Neural cell (in vitro differentiated cells): ENCODE measurements around the gene ZBTB44. TPM values are rescaled to one million over a fixed set of nuclear protein-coding genes. Genes with fewer than 3 reads are reported as not detected.

Experiments
- H2AFZ ChIP-seq: fragments of 200-600, 300-800 bp; sonication (generic), shearing (Covaris generic); 2 replicates; pipeline ENCODE4 v1.6.0; 2014; ENCODE audit warnings: low read depth, mild to moderate bottlenecking, antibody characterized with exemption, low read length, moderate library complexity
- H3F3A ChIP-seq: fragments of 200-600 bp; shearing (Covaris generic); 2 replicates; pipeline ENCODE4 v1.6.1; 2016; ENCODE audit warnings: mild to moderate bottlenecking, moderate library complexity, mixed read lengths, antibody characterized with exemption, low read length; ENCODE audit not compliant: insufficient read depth, poor library complexity, severe bottlenecking
- H3K27ac ChIP-seq: fragments of 200-600, 300-800 bp; sonication (generic), shearing (Covaris generic); 2 replicates; pipeline ENCODE4 v1.5.1; 2014; ENCODE audit warnings: mild to moderate bottlenecking, low read length, moderate library complexity
- H3K27me3 ChIP-seq: fragments of 300-800, 200-600 bp; sonication (generic), shearing (Covaris generic); 2 replicates; pipeline ENCODE4 v1.6.0; 2014; ENCODE audit warnings: mild to moderate bottlenecking, low read depth, low read length, moderate library complexity; ENCODE audit not compliant: insufficient read depth
- H3K36me3 ChIP-seq: fragments of 300-800, 200-600 bp; sonication (generic), shearing (Covaris generic); 2 replicates; pipeline ENCODE4 v1.5.1; 2014; ENCODE audit warnings: mild to moderate bottlenecking, antibody characterized with exemption, low read length, moderate library complexity; ENCODE audit not compliant: insufficient read depth
- H3K4me2 ChIP-seq: fragments of 300-800, 200-600 bp; sonication (generic), shearing (Covaris generic); 2 replicates; pipeline ENCODE4 v1.6.0; 2014; ENCODE audit warnings: mild to moderate bottlenecking, low read length
- H3K4me3 ChIP-seq: fragments of 300-800, 200-600 bp; sonication (generic), shearing (Covaris generic); 2 replicates; pipeline ENCODE4 v1.5.1; 2014; ENCODE audit warnings: mild to moderate bottlenecking, low read length, moderate library complexity
- H3K79me2 ChIP-seq: fragments of 200-600 bp; shearing (Covaris generic); replicated peaks from 2 replicates; pipeline ENCODE4 v1.6.0; 2014; ENCODE audit warnings: mild to moderate bottlenecking, low read length, moderate library complexity; ENCODE audit not compliant: insufficient read depth
- H3K9ac ChIP-seq: fragments of 300-800, 200-600 bp; sonication (generic), shearing (Covaris generic); 2 replicates; pipeline ENCODE4 v1.6.1; 2016; ENCODE audit warnings: mild to moderate bottlenecking, low read length, mixed read lengths
- H3K9me2 ChIP-seq: fragments of 200-600 bp; shearing (Covaris generic); 2 replicates; pipeline ENCODE4 v1.6.1; 2016; ENCODE audit warnings: mild to moderate bottlenecking, low read length, mixed read lengths; ENCODE audit not compliant: insufficient read depth
- H3K9me3 ChIP-seq: fragments of 200-600, 300-800 bp; sonication (generic), shearing (Covaris generic); 2 replicates; pipeline ENCODE4 v1.6.1; 2016; ENCODE audit warnings: mild to moderate bottlenecking, mixed run types, low read length, moderate library complexity, mixed read lengths
- H4K20me1 ChIP-seq: fragments of 200-600 bp; shearing (Covaris generic); 2 replicates; pipeline ENCODE4 v1.6.1; 2016; ENCODE audit warnings: mild to moderate bottlenecking, mixed run types; ENCODE audit not compliant: insufficient read depth
- EP300 ChIP-seq: fragments of 450-650 bp; conservative IDR thresholded peaks from 2 replicates; pipeline ENCODE4 v1.6.1; 2014; ENCODE audit warnings: antibody characterized with exemption, mild to moderate bottlenecking, moderate library complexity; ENCODE audit not compliant: poor library complexity, severe bottlenecking
- EZH2 ChIP-seq: fragments of 200-600, 300-800 bp; shearing (Covaris generic), sonication (generic); IDR thresholded peaks from 2 replicates; pipeline ENCODE4 v1.6.1; 2014; ENCODE audit warnings: antibody characterized with exemption, low read length, borderline replicate concordance, mild to moderate bottlenecking; ENCODE audit not compliant: insufficient read depth, poor library complexity, severe bottlenecking
- MXI1 ChIP-seq: fragments of 450-650 bp; conservative IDR thresholded peaks from 2 replicates; pipeline ENCODE4 v1.6.1; 2014; ENCODE audit warnings: antibody characterized with exemption, mild to moderate bottlenecking; ENCODE audit not compliant: poor library complexity, severe bottlenecking
- POLR2AphosphoS5 ChIP-seq: IDR thresholded peaks from 2 replicates; pipeline ENCODE4 v1.6.1; 2012
- RAD21 ChIP-seq: fragments of 450-650 bp; conservative IDR thresholded peaks from 2 replicates; pipeline ENCODE4 v1.6.1; 2014; ENCODE audit warnings: antibody characterized with exemption, mild to moderate bottlenecking, moderate library complexity
- SMC3 ChIP-seq: fragments of 450-650 bp; conservative IDR thresholded peaks from 2 replicates; pipeline ENCODE4 v1.6.1; 2014; ENCODE audit warnings: antibody characterized with exemption, mild to moderate bottlenecking, moderate library complexity; ENCODE audit not compliant: poor library complexity
- TAF1 ChIP-seq: IDR thresholded peaks from 2 replicates; pipeline ENCODE4 v1.6.1; 2012; ENCODE audit warnings: low read depth
- polyA plus RNA-seq: library from polyadenylated mRNA; depleted of rRNA; stranded (reverse); fragments of >200 nt; gene quantifications from 2 replicates; pipeline ENCODE4 v1.2.3, GENCODE V29; 2014
- TF ChIP-seq, protein P1 (sequence below): IDR thresholded peaks from 2 replicates; pipeline ENCODE4 v1.6.1; 2012; ENCODE audit warnings: borderline replicate concordance
- TF ChIP-seq, protein P2 (sequence below): fragments of 450-650 bp; IDR thresholded peaks from 2 replicates; pipeline ENCODE4 v1.5.1; 2014; ENCODE audit warnings: antibody characterized with exemption, mild to moderate bottlenecking, moderate library complexity; ENCODE audit not compliant: poor library complexity, severe bottlenecking

Gene ZBTB44
- polyA plus RNA-seq, 1 donor from 2014 or later = 23.3 TPM

DNA sequence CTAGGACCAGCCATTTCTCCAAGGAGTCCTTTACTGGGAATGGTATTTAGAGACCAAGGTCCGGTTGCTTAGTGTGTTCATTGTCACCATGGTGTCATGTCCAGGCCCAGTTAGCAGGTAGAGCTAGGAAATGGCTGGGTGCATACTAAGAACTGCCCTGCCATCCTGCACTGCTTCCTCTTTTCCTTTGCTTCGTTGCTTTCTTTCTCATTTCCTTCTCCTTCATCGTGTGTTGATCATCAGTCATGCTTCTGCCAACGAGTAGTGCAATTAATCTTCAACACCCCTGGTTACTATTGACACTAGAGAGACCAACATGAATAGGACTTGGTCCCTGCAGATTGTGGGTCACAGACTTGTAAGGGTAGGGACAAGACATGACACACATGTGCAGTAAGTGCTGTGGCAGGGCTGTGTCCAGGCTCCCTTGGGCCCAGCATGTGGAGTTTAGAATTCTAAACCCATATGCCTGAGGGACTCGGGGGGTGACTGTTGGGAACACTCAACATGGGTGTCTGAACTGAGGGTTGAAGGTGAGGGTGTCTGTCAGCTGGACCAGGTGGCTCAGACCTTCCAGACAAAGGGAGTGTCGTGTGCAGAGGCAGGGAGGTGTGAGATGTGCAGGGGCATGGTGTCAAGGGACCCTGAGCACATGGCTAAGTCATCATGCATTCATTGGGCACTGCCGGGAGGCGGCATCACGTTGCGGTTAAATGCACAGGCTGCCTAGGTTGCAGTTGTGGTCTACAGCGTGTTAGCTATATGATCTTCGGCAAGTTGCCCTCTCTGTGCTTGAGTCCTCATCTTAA lies 112.5 kb downstream of the ZBTB44 start:
- Histone ChIP-seq H2AFZ (no peak overlapping the region), H3K4me3 (no peak overlapping the region), H3F3A (no peaks in the 10 kb centered on the region), H3K9me3 (no peaks in the 10 kb centered on the region), H3K9me2 (no peaks in the 10 kb centered on the region), H3K9ac (no peak overlapping the region), H3K79me2 (no peaks in the 10 kb centered on the region), H3K27ac (no peak overlapping the region), H3K4me2 (no peak overlapping the region), H3K36me3 (no peaks in the 10 kb centered on the region), H4K20me1 (no peaks in the 10 kb centered on the region), H3K27me3 (no peaks in the 10 kb centered on the region)
- no peak for TF ChIP-seq EZH2

DNA sequence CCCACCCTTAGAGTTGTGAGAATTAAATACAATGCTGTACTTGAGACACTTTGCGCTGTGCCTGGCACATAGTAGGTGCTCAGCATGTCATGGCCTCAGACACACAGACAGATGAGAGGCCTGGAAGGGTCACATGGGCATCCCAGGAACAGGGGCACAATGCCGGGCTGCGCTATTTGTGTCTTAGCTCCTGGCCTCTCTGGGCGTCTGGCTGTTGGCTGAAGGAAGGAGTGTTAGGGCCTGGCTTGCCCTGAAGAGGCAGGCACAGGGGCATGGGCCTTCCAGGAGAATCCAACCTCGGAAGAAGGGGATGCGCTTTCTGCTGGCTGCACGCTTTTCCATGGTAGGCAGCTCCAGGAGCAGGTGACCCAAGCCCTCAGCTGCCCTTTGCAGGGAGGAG lies 113.7 kb downstream of the ZBTB44 start:
- TF ChIP-seq POLR2AphosphoS5 = no peak
- no peak for TF ChIP-seq EP300
- TF ChIP-seq TAF1 = no peak
- TF ChIP-seq, protein P1, sequence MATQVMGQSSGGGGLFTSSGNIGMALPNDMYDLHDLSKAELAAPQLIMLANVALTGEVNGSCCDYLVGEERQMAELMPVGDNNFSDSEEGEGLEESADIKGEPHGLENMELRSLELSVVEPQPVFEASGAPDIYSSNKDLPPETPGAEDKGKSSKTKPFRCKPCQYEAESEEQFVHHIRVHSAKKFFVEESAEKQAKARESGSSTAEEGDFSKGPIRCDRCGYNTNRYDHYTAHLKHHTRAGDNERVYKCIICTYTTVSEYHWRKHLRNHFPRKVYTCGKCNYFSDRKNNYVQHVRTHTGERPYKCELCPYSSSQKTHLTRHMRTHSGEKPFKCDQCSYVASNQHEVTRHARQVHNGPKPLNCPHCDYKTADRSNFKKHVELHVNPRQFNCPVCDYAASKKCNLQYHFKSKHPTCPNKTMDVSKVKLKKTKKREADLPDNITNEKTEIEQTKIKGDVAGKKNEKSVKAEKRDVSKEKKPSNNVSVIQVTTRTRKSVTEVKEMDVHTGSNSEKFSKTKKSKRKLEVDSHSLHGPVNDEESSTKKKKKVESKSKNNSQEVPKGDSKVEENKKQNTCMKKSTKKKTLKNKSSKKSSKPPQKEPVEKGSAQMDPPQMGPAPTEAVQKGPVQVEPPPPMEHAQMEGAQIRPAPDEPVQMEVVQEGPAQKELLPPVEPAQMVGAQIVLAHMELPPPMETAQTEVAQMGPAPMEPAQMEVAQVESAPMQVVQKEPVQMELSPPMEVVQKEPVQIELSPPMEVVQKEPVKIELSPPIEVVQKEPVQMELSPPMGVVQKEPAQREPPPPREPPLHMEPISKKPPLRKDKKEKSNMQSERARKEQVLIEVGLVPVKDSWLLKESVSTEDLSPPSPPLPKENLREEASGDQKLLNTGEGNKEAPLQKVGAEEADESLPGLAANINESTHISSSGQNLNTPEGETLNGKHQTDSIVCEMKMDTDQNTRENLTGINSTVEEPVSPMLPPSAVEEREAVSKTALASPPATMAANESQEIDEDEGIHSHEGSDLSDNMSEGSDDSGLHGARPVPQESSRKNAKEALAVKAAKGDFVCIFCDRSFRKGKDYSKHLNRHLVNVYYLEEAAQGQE = no peak
- no peak for TF ChIP-seq RAD21
- no peak for TF ChIP-seq MXI1
- no peak for TF ChIP-seq EZH2
- TF ChIP-seq, protein P2, sequence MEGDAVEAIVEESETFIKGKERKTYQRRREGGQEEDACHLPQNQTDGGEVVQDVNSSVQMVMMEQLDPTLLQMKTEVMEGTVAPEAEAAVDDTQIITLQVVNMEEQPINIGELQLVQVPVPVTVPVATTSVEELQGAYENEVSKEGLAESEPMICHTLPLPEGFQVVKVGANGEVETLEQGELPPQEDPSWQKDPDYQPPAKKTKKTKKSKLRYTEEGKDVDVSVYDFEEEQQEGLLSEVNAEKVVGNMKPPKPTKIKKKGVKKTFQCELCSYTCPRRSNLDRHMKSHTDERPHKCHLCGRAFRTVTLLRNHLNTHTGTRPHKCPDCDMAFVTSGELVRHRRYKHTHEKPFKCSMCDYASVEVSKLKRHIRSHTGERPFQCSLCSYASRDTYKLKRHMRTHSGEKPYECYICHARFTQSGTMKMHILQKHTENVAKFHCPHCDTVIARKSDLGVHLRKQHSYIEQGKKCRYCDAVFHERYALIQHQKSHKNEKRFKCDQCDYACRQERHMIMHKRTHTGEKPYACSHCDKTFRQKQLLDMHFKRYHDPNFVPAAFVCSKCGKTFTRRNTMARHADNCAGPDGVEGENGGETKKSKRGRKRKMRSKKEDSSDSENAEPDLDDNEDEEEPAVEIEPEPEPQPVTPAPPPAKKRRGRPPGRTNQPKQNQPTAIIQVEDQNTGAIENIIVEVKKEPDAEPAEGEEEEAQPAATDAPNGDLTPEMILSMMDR = no peak
- no peak for TF ChIP-seq SMC3
- no peak overlapping the region for H3K4me3 ChIP-seq
- no peaks in the 10 kb centered on the region for H3K9me2 ChIP-seq
- H3K27me3 ChIP-seq = no peaks in the 10 kb centered on the region
- H3K36me3 ChIP-seq = no peaks in the 10 kb centered on the region
- no peaks in the 10 kb centered on the region for H3K79me2 ChIP-seq
- no peaks in the 10 kb centered on the region for H4K20me1 ChIP-seq
- H3K9me3 ChIP-seq = no peaks in the 10 kb centered on the region
- H3F3A ChIP-seq = no peaks in the 10 kb centered on the region
- no peak overlapping the region for H2AFZ ChIP-seq
- H3K4me2 ChIP-seq = no peak overlapping the region
- H3K27ac ChIP-seq = no peak overlapping the region
- H3K9ac ChIP-seq = no peak overlapping the region
